H1 (cell line): ENCODE results near the gene AGPAT2. TPM values are rescaled to one million over a fixed set of nuclear protein-coding genes. Genes with fewer than 3 reads are reported as not detected.

ENCODE experiments used
- SRF ChIP-seq: IDR thresholded peaks from 2 replicates; pipeline ENCODE4 v1.6.1; 2011; ENCODE audit warnings: mild to moderate bottlenecking, low read depth, low read length, moderate library complexity
- polyA plus RNA-seq, 7 experiments: library from polyadenylated mRNA; depleted of rRNA in 3 of 7; stranded (reverse) in 5 of 7; unstranded in 2 of 7; fragments of >200 nt in 5 of 7; fragments of 200-250 nt in 2 of 7; gene quantifications; 1 replicate in 5 of 7; 2 replicates in 1 of 7; 4 replicates in 1 of 7; pipeline versions ENCODE4 v1.2.1 to v1.2.3, GENCODE V29; 2011 to 2013; ENCODE audit warnings: missing spikeins in 2 of 7, mixed read lengths in 2 of 7
- total RNA-seq: library from RNA; stranded (reverse); fragmentation: NEBNext Ultra II Directional; extraction: Animal tissue kit (Norgen Biotek cat#: 25700); gene quantifications from 2 replicates; pipeline ENCODE4 v1.2.1, GENCODE V29; 2021

The AGPAT2 gene
- total and polyA plus RNA-seq, 2 of the 8 experiments (the other 6 are each of a cell fraction or from before 2014, with no cell fraction given) = 31.6 to 37.6 TPM

DNA sequence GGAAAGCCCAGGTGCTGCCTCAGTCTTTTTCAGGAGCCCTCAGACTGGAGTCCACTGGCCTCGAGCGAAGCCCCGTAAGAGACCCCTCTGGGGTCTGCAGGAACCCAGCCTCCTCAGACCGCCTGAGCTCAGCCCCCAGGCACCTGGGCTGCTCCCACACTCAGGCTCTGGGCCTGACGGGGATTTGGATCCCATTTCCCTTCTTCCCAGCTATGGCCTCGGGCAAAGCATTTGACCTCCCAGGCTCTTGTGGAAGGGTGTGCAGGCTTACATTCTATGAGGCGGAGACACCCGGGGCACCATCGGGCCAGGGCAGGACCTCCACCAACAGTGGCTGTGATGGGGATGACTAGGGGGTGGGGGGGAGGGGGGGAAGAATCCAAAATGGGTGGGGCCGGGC is 4.5 kb downstream of the AGPAT2 start (continued):
- TF ChIP-seq SRF = no peak
- TF ChIP-seq, all 59 proteins: peak for 0
